ENCODE results near the gene STRN4. TPM values are rescaled to one million over a fixed set of nuclear protein-coding genes. Genes with fewer than 3 reads are reported as not detected.
"Not testable (repeated sequence)": the region's sequence is repeated elsewhere in the genome, so short reads cannot be mapped to it uniquely, and the experiment has no call there.

The STRN4 gene
- polyA plus RNA-seq, 4 donors, result 69.5 to 98.6 (median 76.2) TPM

- no peak for DNase-seq (ENCODE audit: low read depth in 4 of 4, low spot score in 3 of 4)
These were observed 26.8 kb upstream of the STRN4 start for GRCh38 chr19:46773018-46773399.

GRCh38 chr19:46772170-46773017, 26.1 kb upstream of the STRN4 start:
- DNase-seq (ENCODE audit: low read depth in 4 of 4, low spot score in 3 of 4), result no peak

DNA sequence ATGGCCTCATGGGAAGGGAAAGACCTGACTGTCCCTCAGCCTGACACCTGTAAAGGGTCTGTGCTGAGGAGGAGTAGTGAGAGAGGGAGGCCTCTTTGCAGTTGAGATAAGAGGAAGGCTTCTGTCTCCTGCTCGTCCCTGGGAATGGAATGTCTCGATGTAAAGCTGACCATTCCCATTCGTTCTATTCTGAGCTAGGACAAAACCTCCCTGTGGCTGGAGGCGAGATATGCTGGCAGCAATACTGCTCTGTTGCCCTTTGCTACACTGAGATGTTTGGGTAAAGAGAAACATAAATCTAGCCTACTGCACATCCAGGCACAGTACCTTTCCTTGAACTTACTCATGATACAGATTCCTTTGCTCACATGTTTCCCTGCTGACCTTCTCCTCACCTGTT, 22.5 kb upstream of the STRN4 start:
- DNase-seq (ENCODE audit: low read depth in 4 of 4, low spot score in 3 of 4), result not testable (repeated sequence)

GRCh38 chr19:46766569-46767317, 20.5 kb upstream of the STRN4 start:
- DNase-seq (ENCODE audit: low read depth in 4 of 4, low spot score in 3 of 4), result no peak

DNA sequence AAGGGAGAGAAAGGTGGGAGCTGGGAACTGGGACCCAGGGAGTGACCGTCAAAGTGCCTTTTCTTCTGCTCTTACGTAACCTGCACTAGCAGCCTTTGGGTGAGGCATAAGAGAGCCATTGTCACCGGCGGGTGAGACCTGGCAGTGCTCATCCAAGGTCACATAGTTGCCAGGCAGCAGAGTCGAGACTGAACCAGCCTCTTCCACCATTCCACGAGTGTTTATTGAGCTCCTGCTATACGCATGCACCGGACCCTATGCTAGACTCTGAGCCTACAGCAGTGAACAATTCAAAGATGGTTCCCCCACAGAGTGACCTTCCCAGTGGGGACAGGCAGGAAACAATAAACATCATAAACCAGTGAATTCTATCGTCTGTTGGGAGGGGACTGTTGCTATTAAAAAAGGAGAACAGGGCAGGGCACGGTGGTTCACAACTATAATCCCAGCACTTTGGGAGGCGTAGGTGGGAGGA, 18.6 kb upstream of the STRN4 start:
- no peak for DNase-seq (ENCODE audit: low read depth in 4 of 4, low spot score in 3 of 4)

DNA sequence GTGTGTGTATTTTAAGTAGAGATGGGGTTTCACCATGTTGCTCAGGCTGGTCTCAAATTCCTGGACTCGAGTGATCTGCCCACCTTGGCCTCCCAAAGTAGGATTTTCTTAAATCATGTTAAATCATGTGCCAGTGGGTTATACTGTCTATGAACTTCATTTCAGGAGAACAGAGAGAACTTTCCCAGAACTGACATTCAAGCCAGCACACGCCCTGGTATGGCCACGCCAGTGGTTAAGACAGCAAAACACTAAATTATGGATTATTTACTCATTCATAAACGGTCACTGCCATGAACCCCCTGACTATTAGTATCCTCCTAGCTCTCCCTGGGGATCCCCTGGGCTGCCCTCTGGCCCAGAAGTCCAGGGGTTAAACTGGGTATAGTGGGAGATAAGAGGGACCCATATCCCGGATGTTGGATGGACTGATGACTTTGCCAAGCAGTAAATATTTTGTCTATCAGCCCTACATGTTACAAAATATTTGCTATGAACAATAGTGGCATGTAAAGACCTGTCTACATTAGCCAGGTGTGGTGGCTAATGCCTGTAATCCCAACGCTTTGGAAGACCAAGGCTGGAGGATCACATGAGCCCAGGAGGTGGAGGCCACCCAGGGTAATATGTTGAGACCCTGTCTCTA, 16.1 kb upstream of the STRN4 start:
- no peak for DNase-seq (ENCODE audit: low read depth in 4 of 4, low spot score in 3 of 4)

DNA sequence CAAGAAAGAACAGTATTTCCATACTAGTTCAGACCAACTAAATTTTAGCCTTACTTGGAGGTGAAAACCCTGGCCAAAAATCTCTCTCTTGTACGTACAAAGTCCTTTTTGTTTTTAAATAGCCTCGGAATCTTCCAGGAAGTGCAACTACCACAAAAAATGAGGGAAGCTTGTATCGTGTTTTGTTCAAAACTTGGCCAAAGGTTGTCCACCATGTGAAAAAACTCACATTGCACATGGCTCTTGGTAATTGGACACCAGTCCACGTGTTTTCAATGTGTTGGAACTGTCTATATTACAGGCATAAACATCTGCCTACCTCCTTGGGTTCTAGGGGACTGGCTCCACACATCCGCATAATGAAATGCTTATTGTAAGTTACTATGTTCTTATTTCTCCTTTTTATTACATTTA, 15.2 kb upstream of the STRN4 start:
- no peak for DNase-seq (ENCODE audit: low read depth in 4 of 4, low spot score in 3 of 4)

DNA sequence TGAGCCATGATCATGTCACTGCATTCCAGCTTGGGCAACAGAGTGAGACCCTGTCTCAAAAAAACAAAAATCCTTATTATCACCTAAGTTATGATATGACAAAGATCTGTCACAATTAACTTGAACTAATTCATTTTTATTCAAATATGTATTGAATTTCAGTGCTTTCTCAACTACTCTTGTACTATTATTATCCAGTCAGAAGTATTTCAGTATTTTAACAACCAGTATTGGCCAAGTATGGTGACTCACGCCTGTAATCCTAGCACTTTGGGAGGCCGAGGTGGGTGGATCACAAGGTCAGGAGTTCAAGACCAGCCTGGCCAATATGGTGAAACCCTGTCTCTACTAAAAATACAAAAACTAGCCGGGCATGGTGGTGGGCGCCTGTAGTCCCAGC, 14.6 kb upstream of the STRN4 start:
- DNase-seq (ENCODE audit: low read depth in 4 of 4, low spot score in 3 of 4), result not testable (repeated sequence)

GRCh38 chr19:46760363-46760762, 14.1 kb upstream of the STRN4 start:
- DNase-seq (ENCODE audit: low read depth in 4 of 4, low spot score in 3 of 4), result no peak

GRCh38 chr19:46759817-46760333, 13.6 kb upstream of the STRN4 start:
- DNase-seq (ENCODE audit: low read depth in 4 of 4, low spot score in 3 of 4), result no peak

- no peak for DNase-seq (ENCODE audit: low read depth in 4 of 4, low spot score in 3 of 4)
These were observed 13.0 kb upstream of the STRN4 start for GRCh38 chr19:46759206-46759605.

GRCh38 chr19:46756544-46756888, 10.3 kb upstream of the STRN4 start:
- DNase-seq (ENCODE audit: low read depth in 4 of 4, low spot score in 3 of 4), result no peak

- no peak for DNase-seq (ENCODE audit: low read depth in 4 of 4, low spot score in 3 of 4)
These were observed 9.7 kb upstream of the STRN4 start for GRCh38 chr19:46755853-46756543.

GRCh38 chr19:46755077-46755852, 9.0 kb upstream of the STRN4 start:
- DNase-seq (ENCODE audit: low read depth in 4 of 4, low spot score in 3 of 4), result no peak

- DNase-seq (ENCODE audit: low read depth in 4 of 4, low spot score in 3 of 4), result no peak
These were observed 7.3 kb upstream of the STRN4 start for GRCh38 chr19:46753420-46754155.

DNA sequence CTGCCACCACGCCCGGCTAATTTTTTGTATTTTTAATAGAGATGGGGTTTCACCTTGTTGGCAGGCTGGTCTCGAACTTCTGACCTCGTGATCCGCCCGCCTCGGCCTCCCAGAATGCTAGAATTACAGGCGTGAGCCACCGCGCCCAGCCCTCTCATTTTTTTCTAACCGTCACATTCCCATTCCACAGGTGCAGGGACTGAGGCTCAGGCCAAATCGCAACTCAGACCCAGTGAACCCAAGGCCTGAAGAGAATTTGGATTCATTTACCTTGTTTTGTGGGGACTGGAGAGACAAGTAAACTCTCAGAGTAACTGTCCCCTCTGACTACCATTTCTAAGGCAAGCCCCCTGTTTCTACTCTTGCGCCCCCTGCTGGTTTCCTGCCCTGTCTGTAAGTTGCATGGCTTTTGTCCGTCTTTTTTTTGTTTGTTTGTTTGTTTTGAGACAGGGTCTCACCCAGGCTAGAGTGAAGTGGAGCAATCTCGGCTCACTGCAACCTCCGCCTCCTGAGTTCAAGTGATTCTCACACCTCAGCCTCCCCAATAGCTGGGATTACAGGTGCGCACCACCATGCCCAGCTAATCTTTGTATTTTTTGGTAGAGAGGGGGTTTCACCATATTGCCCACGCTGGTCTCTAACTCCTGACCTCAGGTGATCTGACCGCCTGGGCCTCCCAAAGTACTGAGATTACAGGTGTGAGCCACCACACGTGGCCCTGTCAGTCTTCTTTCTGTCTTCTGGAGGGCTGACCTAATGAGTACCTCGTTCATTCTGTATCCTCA, 2.3 kb upstream of the STRN4 start:
- DNase-seq (ENCODE audit: low read depth in 4 of 4, low spot score in 3 of 4), result no peak

DNA sequence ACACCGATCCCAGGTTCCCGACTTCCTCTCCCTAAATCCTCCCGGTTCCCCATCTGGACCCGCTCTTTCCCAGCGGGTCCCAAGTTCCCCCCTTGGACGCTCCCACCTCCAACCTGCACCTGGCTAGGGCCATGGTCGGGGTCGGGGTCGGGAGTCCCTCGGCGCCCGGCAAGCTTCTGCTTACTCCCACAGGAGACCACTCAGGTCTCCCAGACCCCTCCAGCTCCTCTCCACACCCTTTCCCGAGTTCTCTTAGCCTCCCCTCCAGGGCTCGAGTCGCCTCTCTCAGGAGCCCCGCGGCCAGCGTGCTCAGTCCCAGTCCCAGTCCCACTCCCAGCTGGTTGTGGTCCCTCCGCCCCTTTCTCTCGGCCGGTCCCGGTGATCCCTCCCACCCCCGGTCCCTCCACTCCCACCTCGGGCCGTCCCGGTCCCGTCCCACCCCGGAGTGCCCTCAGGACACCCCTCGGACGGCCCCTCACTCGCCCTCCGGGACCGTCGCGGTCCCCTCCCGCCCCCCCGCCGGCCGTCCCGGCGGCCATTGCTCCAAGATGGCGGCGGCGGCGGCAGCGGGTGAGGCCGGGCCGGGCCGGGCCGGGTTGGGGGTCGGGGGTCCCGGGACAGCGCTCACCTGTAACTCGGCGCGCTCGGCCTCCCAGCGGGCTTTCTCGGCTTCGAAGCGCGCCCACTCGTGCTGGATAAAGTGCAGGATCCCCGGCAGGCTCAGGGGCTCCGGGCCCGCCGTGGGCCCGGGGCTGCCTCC, 549 bp downstream of the STRN4 start, which contains the start of gene FKRP:
Gene FKRP (plus strand): TSS at position 537 of the 760 bp plus-strand sequence. CDS start 9,394 bp downstream, outside the sequence.
- no peak for DNase-seq (ENCODE audit: low read depth in 4 of 4, low spot score in 3 of 4)
